Measurements from ENCODE around the gene LRFN3. TPM values are rescaled to one million over a fixed set of nuclear protein-coding genes. Genes with fewer than 3 reads are reported as not detected.

LRFN3 gene
- total and polyA plus RNA-seq, 10 of the 15 experiments (the other 5 are each of a cell fraction or from before 2014, with no cell fraction given) = 0.02 to 7.3 (median 2.0) TPM; not detected in 1

- TF ChIP-seq ZNF207 (IDR thresholded peaks at IDR 0.05; ENCODE audit: borderline replicate concordance) (peak; percentile 38; the same call in 1 of the 2 replicates), LARP7 (IDR thresholded peaks at IDR 0.05) (no peak; the same call in 1 of the 2 replicates), SUPT20H (IDR thresholded peaks at IDR 0.05; ENCODE audit: borderline replicate concordance, control insufficient read depth, low read depth, low read length) (no peak), CHD2 (IDR thresholded peaks at IDR 0.05; ENCODE audit: borderline replicate concordance, low read depth, low read length) (peak; percentile 72; the same call in 1 of the 2 replicates), ZNF217 (IDR thresholded peaks at IDR 0.05) (no peak), SREBF2 (IDR thresholded peaks at IDR 0.05; ENCODE audit: low read length) (no peak), BHLHE40 (IDR thresholded peaks at IDR 0.05; ENCODE audit: borderline replicate concordance in 1 of 2, low read depth in 2 of 2, low read length in 1 of 2) (peak; percentile 77 to 86), BACH1 (IDR thresholded peaks at IDR 0.05; ENCODE audit: borderline replicate concordance) (peak; percentile 70; the same call in 1 of the 2 replicates), BCL11A (IDR thresholded peaks at IDR 0.05; ENCODE audit: low read depth, low read length) (0 out of 2 replicates have a peak, but pooled peaks have one; percentile 14), SIX5 (IDR thresholded peaks at IDR 0.05; ENCODE audit: low read depth, low read length, severe bottlenecking) (no peak), NFXL1 (IDR thresholded peaks at IDR 0.05; ENCODE audit: borderline replicate concordance) (no peak), STAT3 (IDR thresholded peaks at IDR 0.05; ENCODE audit: low read depth, low read length) (no peak), SMC3 (IDR thresholded peaks at IDR 0.05; ENCODE audit: borderline replicate concordance, low read length) (no peak), TAF1 (IDR thresholded peaks at IDR 0.05; ENCODE audit: borderline replicate concordance, low read depth, low read length) (no peak; the same call in 1 of the 2 replicates), SP1 (IDR thresholded peaks at IDR 0.05; ENCODE audit: low read depth, low read length) (peak; percentile 74), ZNF274 (IDR thresholded peaks at IDR 0.05; ENCODE audit: insufficient read depth, insufficient read length) (no peak), RUNX3 (IDR thresholded peaks at IDR 0.05; ENCODE audit: low read length) (peak; percentile 90), E2F8 (IDR thresholded peaks at IDR 0.05; ENCODE audit: low read depth, partially characterized antibody) (no peak), RCOR1 (conservative IDR thresholded peaks at IDR 0.05; ENCODE audit: low read depth, low read length) (peak; percentile 64; the same call in 1 of the 2 replicates), YY1 (IDR thresholded peaks at IDR 0.05; ENCODE audit: low read depth, low read length) (peak; percentile 22; the same call in 1 of the 2 replicates), ATF2 (IDR thresholded peaks at IDR 0.05; ENCODE audit: low read length) (0 out of 2 replicates have a peak, but pooled peaks have one; percentile 24), FOXK2 (IDR thresholded peaks at IDR 0.05) (no peak), EED (IDR thresholded peaks at IDR 0.05; ENCODE audit: low read depth) (peak; percentile 95), SUZ12 (IDR thresholded peaks at IDR 0.05; ENCODE audit: unreplicated experiment) (no peak), YBX1 (IDR thresholded peaks at IDR 0.05) (no peak), RAD51 (IDR thresholded peaks at IDR 0.05) (peak; percentile 28; the same call in 1 of the 2 replicates)
Measured at GRCh38 chr19:35903550-35904179, 32.5 kb upstream of the LRFN3 start (continued).

All from GM12878 (cell line).